ENCODE results near the gene MID1.

MID1 gene

DNA sequence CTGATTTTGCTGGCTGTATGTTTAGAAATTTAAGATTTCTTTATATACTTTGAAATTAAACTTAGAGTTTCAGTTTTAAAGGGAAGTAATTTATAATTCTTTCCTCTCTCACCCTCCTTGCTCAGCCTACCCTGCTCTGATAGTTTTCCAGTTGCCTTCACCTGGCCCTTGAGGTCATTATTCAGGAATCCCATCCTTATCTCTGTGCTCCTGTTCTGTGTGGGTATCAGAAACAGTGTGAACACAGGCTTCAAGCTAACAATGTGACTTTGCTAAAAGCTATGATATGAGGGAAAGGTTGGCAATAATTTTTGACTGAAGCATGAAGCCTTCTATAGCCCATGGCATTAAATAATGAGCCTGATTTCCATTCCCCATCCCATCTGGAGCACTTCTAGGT, 128.1 kb downstream of the MID1 start:
- DNase-seq (ENCODE audit: low read depth, low spot score): peak; percentile 11

DNA sequence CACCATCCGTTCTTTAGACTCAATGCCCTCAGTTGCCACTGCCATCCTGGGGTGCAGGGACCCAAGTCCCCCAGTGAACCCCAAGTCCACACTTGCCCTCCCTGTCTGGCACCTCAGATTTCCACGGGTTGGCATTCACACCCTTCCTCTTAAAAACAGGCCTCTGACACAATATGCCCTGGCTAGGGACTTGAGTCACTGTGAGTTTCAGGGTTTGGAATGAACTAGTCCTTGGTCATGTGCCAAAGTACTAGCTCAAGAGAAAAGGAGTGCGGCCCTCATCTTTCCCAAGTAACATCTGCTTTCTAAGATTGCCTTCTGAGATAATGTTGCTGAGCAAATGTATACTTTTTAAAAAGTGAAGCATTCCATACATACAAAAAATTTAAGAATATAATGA, 134.0 kb downstream of the MID1 start:
- DNase-seq (ENCODE audit: low read depth, low spot score): no peak

DNA sequence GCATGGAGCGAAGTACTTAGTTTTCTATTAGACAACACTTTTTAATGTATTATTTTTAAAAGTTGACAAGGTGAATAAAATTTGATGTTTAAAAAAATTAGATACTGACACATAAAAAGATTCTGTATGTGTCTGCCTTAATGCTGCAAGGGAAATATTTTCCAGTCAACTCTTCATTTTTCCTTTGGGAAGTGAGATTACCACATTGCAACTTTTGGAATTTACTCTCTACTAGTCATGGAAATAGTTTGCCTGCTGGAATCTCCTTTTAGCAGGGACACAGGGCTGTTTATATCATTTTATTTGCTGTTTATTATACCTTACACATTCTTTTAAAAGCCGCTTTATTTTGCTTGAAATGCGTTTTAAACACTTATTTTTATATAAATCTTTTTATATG, 135.1 kb downstream of the MID1 start:
- no peak for DNase-seq (ENCODE audit: low read depth, low spot score)

DNA sequence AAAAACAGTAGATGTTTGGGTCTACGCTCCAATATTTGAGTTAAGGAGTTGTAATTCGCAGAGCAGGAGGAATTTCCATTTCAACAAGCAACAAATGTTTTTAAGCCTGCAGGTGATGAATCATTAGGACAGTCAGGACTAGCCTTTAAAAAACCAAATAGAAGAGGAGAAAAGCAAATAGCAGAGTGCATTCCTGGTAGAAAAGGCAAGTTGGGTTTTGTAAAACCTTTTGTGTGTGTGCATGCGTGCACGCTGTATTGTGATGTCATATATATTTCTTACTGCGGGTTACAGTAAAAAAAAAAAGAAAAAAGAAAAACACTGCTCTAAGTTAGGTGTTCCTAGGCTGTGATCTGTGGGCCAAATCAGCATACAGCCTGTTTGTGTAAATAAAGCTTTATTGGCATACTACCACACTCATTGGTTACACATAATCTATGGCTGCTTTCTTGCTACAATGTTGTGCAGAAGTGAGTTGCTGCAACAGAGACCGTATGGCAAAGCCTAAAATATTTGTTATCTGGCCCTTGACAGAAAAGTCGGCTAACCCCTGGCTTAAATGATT, 135.6 kb downstream of the MID1 start:
- peak; percentile 8 for DNase-seq (ENCODE audit: low read depth, low spot score)

DNA sequence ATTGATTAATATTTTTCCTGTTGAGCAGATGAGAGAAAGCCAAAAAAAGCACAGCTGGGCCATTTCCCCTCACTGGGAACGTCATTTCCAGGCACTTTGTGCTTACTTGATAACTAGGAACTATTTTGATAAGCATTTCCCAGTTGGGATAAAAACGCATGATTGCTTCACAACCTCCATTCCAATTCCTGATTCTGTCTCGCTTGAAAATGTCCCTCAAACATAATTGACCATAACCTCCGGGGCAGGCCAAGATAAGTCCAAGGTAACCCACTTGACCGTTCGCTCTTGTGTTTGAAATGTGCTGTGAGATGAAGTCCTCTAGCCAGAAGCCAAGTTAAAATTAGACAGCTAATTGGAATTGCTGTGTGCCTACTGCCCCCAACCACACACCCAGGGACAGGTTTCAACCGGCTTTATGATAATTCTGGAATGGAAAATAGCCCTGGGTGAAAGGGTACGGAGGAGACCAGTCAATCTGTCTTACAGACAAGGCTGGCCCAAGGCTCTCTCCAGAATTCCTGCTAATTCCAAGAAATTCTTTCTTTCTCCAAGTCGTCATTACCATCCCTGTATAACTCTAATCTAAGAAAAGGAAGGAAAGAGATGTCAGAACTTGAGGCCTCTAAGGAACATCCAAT, 137.1 kb downstream of the MID1 start:
- peak; percentile 67 for DNase-seq (ENCODE audit: low read depth, low spot score)

DNA sequence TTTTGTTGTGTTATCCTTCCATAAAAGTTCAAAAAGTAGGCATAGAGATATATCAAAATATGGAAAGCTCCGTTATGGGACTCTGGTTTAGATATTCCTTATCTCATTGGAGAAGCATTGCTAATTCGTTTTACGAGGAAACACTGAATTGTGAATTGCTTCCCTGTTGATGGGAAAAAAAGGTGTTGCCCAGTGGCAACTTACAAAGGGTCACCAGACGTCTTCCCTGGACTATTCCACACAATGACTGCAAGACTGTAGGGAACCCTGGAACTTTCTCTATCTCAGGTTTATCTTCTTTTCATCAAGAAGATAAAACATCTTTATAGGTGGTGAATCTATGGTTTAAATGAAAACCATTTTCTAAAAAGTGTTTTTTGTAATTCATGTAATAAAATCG, 137.7 kb downstream of the MID1 start:
- no peak for DNase-seq (ENCODE audit: low read depth, low spot score)

DNA sequence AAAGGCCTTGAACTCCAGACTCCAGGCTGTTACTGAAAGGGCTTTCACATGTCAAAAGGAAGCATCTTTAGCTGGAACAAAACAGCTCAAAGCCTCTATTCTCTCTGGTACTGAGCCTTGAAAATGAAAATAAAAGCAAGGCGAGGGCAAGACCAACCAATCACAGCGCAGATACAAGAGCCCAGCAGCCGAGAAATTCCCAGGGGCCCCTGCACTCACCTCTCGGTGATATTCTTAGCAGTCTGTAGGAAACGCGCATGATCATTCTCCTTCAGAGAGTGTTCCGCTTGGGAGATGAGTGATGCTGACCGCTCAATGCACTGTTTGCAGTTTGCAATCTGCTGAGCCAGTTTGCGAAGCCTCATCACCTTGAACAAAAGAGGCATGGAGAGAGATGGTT, 138.1 kb downstream of the MID1 start:
- DNase-seq (ENCODE audit: low read depth, low spot score): no peak

DNA sequence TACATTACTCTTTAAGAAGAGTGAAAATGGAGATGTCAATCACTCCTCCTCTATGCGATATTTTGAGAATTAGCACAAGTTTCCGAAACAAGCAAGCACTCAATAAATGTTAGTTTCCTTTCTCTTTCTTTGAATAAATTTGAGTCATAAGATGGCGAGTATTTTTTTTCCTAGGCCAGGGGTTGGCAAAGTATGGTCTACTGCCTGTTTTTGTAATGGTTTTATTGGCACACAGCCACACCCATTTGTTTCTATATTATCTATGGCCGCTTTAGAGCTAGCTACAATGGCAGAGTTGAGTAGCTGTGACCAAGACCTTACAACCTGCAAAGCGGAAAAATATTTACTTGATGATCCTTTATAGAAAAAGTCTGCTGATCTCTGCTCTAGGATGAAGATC, 139.5 kb downstream of the MID1 start:
- no peak for DNase-seq (ENCODE audit: low read depth, low spot score)

DNA sequence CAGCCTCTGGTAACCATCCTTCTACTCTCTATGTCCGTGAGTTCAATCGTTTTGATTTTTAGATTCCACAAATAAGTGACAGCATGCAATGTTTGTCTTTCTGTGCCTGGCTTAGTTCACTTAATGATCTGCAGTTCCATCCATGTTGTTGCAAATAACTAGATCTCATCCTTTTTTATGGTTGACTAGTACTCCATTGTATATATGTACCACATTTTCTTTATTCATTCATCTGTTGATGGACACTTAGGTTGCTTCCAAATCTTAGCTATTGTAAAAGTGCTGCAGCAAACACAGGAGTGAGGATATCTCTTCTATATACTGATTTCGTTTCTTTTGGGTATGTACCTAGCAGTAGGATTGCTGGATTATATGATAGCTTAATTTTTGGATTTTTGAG, 140.9 kb downstream of the MID1 start:
- DNase-seq (ENCODE audit: low read depth, low spot score): no peak

DNA sequence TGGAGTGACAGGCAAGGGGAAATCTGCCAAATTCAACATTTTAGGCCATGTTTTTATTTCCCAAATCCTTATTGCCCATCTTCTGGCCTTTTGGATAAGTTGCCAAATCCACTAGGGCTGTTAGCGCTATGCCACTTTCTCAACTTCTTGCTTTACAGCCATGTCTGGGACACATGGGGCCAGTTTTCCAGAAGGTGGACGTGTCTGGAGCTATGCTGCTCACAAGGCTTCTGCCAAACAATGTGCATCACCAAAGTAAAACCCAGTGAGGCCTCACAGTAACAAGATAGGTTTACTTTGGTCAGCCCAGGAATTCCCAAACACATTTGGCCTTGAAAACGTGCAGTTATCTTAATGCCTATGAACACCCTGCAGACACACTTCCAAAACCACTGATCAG, 142.9 kb downstream of the MID1 start:
- no peak for DNase-seq (ENCODE audit: low read depth, low spot score)

DNA sequence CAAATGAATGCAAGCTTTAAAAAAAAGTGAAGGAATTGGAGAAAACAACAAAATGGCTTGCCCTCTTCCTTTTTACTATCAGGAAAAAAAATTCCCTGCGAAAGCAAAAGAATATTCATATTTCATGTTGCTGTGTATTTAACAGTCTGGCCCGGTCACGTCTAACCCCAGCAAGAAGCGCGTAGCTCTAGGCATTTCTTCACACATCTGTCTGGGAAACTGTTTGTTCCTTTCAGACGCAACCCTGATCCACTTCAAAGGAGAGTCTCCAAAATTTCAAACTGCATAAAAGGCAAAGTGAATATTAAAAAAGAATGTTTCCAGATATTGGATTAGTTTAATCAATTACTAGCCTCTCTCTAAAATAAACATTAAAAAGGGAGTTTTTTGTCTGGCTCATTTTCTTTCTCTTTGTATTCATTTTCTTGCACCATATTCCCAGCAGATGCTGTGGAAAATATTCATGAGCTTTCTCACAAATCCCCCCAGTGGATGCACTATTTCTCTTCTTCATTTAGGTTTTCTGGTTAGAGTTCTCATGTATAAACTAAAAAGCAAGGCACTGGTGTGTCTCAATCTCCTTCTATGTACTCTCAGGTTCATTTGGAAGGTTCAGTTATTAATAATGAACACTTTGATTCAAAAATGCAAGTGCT, 145.3 kb downstream of the MID1 start:
- no peak for DNase-seq (ENCODE audit: low read depth, low spot score)

DNA sequence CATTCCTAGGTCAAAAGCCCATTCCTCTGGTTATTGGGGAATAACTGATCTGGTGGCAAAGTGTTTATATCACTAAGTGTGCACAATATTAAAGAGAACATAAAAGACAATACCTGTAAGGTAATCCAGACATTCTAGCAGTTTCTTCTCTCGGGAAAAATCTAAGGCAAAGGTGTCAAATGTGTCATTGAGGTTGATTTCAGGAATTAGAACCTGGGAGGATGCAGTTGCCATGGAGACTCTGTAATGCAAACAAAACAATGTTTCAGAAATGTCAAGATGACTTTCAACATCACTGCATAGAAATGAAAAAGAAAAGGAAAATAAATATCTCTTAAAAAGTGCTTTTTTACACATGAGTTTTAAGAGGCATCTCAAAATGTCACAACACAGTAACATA, 145.9 kb downstream of the MID1 start:
- no peak for DNase-seq (ENCODE audit: low read depth, low spot score)

DNA sequence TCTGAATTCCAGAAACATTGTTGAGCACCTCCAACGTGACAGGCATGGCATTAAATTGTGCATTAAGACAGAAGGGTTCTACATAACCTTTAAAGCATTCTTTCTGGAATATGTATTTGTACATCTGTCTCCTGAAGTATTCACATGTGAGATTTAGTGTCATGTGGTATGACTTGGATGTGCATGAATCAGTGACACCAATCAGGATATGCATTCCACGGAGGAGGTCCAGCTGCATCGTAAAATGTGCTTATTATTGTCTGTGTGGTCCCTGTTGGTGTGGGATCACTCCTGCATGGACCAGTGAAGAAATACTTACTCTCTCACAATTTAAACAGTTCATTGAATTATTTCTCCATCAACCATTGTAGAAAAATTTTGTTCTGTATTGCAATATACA, 149.0 kb downstream of the MID1 start:
- no peak for DNase-seq (ENCODE audit: low read depth, low spot score)

DNA sequence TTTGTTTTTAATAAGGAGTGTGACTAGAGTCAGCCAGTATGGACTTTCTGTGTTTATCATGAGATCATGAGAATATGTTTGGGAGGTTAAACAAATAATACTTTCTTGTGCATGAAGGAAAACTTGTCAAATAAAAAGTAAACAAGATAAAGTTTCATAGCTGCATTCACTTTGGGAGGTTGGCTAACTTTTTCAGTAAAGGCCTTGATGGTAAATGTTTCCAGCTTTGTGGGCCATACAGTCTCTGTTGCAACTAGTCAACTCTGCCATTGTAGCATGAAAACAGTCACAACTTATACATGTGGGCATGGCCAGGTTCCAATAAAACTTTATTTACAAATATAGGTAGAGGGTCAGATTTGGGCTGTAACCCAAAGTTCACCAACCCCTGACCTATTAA, 150.4 kb downstream of the MID1 start:
- no peak for DNase-seq (ENCODE audit: low read depth, low spot score)

DNA sequence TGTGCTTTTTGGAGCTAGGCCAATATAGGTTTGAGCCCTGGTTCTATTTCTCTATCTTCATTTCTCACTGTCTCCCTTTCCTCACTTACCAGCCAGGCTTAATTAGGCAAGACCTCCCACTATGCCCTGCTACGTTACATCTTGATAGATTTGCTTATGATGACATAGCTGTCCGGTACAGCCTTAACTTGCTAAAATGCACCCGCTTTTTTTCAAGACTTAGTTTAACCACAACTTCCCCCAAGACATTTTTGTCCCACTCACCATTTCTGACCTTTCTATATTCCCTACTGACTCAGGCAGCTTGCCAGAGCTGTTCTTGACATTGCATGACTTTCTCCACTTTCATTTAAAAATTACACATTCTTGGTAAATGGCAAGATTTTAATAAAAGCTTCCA, 152.6 kb downstream of the MID1 start:
- DNase-seq (ENCODE audit: low read depth, low spot score): no peak

DNA sequence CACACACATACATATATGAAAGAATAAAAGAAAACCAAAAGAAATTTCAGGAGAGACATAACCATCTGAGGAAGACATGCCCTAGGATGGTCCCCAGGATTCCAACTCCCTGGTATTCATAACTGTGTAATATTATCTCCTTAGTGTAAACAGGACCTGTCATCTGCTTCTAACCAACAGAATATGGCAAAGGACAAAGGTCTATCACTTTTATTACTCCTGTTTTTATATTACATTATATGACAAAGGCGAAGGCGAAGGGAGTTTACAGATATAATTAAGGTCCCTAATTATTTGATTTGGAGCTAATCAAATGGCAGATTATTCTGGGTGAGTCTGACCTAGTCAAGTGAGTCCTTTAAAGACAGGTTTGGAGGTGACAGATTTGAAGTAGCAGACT, 155.1 kb downstream of the MID1 start:
- no peak for DNase-seq (ENCODE audit: low read depth, low spot score)

DNA sequence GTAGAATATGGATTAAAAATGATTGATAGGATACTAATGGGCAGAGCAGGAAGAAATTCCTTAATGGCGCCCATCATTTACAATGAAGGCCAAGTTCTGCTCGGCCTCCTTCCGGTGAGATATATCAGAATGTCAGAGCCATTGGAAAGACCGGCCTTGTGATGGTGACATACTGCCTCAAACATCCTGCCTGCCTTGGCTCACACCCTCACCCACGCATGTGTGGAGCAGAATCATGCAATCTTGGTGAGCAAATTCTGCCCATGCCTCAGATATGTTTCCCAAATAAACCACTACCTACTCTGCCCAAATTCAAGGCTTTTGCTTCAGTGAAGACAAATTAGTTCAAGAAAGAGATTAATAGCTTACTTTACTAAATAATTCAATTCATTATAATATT, 163.3 kb downstream of the MID1 start:
- DNase-seq (ENCODE audit: low read depth, low spot score): no peak

DNA sequence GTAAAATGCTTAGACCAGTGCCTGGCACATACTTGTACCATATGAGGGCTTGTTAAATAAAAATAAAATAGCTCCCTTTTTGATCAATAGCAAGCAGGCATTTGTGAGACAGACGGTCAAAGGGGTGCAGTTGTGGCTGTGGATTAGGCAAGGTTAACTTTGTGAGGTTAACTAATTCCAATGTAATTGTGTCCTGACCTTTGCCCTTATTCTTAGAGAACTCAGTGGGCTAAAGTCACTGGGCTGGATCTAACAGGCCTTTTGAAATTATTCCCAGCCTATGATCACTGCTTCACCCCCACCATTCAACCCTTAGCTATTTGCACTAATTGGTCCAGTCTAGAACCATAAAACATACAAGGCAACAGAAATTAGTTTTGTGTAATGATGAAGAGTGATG, 166.4 kb downstream of the MID1 start:
- no peak for DNase-seq (ENCODE audit: low read depth, low spot score)

DNA sequence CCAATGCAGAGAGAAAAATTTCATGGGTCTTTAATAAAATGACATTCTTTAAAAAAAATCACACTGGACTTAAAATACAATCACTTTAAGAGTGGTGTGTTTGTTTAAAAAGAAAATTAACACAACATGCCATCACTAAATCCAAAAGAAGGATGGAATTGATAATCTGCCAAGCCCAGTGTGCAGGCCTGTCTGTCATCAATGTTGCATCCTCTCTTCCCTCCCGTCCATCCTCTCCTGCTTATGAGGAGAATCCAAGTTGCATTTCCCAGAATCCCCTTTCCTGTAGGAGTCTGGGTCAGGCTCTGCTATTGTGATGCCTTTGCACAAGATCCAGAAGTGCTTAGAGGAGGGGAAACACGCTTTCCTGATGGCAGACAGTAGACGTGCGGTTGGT, 169.4 kb downstream of the MID1 start:
- DNase-seq (ENCODE audit: low read depth, low spot score): no peak

DNA sequence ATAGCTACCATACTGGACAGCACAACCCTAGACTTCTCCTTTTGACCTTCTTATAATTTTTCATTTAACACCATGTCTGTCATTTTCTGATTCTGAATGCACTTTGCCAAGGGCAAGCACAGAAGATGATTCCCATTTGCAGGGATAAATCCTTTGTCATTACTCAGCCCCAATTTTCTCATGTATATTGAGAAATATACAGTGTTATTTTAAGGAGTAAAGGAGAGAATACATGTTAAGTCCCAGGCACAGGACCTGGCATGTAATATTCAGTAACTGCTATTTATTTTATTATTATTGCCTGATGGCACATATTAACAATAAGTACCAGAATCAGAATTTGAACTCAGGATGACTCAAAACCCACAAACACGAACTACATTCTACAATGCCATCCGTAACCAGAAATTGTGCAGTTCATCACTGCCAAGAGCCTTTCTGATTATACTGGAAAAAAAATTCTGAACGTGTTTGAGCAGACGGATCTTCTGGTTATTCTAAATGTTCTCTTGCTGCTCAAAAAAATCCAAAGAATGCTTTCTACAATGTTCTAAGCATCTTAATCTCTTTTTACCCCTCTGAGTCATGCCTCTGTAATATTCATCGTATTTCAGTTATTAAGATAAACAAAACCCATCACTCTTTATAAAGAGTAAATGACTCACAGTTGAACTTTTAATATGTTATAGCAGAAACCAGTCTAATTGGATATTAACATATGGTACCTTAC, 170.0 kb downstream of the MID1 start:
- no peak for DNase-seq (ENCODE audit: low read depth, low spot score)

DNA sequence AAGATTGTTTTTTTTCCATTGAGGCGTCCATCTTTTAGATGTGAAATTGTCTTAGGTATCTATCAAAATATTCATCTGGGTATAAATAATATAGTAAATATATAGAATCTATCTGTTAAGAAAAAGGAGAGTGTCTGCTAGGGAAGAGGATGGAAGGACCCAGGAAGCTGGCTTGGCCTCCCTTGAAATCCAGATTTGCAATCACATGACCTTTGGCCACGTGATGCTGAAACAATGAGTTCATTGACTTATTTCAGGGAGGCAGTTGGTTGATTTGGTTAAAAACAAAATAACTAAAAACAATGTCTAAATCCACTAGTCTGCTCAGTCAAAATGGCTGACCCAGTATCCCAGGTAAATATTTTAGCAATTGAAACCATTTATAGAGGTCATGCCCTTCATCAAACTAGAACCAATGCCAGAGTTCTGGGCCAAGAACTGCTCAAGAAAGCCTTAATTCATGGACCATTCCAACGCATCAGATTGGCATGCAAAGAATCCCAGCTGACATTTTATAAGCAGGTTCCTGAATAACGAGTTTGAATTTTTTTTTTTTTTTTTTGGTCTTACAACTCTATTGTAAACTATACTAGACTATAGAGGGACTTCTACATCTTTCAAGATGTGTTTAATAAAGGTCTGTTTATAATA, 172.7 kb downstream of the MID1 start:
- DNase-seq (ENCODE audit: low read depth, low spot score): no peak

DNA sequence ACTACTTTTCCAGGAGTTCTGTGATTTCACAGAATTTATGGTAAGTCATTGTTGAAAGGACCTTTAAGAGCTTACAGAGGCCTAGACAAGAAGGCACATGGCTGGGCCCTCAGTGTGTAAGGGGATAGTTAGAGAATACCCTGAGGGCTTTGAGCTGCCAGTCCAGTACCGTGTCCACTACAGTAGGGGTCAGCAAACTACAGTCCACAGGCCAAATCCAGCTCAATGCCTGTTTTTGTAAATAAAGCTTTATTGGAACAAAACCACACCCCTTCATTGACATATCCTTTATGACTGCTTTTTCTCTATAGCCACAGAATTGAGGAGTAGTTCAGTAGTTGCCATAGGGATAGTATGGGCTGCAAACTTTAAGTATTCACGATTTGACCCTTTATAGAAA, 176.2 kb downstream of the MID1 start:
- DNase-seq (ENCODE audit: low read depth, low spot score): peak; percentile 51

Data from ELF-1 (cell line).